Coronary artery (tissue), 2 donors: ENCODE measurements around the gene MBP.

Experiments
- DNase-seq: peaks from one replicate; pipeline ENCODE4 v3.0.0-alpha.2; 2017; ENCODE audit warnings: low spot score
- H3K27ac ChIP-seq, 2 donors: fragments of 200-600 bp; sonication (generic); one replicate each; pipeline ENCODE4 v1.5.1; 2016 to 2019
- H3K4me3 ChIP-seq: fragments of 200-600 bp; sonication (generic); 2 replicates; pipeline ENCODE4 v1.5.1; 2016; ENCODE audit warnings: mild to moderate bottlenecking, moderate library complexity
- TF ChIP-seq, protein P1 (sequence below): fragments of 200-600 bp; sonication (generic); IDR thresholded peaks from one replicate; pipeline ENCODE4 v1.5.1; 2019; ENCODE audit warnings: antibody characterized with exemption

The MBP gene

DNA sequence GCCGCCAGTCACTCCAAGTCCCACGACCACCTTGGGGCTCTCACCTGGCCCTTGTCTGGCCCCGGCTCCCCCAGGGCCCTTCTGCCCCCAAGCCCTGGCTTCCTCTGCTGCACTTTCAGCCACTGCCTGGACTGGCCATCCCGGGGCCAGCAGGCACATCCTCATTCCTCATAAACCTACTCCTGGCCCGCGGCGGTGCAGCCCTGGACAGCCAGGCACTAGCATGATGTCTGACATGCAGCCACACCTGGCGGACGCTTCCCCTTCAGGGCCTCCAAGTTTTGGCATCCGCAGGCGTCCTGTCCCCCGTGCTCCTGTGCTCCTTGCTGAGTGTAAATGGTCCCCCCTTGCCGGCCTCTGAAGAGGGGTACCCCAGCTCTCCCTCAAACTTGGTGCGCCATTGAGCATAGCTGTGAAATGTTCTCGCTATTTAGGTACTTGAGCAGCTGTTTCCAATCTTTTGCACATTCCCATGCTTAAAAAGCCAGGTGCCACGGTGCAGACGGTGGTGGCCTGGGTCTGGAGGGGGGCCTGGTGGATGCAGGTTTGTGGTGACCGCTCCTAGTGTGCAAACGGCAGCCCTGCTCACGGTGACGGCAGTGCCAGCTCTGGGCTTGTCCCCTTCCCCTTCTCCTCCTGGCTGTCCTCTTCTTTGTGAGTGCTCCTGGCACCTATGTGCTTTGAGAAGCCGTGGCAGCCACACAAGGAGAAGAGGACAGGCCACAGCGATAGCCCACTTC is 123.8 kb downstream of the MBP start:
- H3K27ac ChIP-seq = no peak overlapping the region
- DNase-seq = peak; percentile 69
- no peak overlapping the region for H3K4me3 ChIP-seq
- TF ChIP-seq, protein P1, sequence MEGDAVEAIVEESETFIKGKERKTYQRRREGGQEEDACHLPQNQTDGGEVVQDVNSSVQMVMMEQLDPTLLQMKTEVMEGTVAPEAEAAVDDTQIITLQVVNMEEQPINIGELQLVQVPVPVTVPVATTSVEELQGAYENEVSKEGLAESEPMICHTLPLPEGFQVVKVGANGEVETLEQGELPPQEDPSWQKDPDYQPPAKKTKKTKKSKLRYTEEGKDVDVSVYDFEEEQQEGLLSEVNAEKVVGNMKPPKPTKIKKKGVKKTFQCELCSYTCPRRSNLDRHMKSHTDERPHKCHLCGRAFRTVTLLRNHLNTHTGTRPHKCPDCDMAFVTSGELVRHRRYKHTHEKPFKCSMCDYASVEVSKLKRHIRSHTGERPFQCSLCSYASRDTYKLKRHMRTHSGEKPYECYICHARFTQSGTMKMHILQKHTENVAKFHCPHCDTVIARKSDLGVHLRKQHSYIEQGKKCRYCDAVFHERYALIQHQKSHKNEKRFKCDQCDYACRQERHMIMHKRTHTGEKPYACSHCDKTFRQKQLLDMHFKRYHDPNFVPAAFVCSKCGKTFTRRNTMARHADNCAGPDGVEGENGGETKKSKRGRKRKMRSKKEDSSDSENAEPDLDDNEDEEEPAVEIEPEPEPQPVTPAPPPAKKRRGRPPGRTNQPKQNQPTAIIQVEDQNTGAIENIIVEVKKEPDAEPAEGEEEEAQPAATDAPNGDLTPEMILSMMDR = no peak

DNA sequence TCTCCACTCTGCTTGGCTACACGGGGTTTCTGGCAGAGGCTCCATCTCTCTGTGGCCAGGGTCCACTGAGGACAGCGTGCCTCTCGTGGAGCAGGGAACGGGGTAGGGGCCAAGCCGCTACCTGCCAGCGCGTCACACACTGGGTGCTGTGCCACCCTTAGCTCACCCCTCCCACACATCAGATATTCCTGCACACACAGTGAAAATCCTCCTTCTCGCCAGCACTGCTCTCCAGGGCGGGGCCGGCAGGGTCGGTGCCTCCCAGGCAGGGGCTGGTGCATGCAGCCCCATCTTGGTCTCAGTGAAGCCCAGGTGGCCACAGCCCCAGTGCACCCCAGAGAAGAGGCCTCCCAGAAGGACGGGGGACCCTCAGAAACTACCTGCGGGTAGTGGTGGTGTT is 124.6 kb downstream of the MBP start:
- TF ChIP-seq, protein P1 = no peak
- no peak for DNase-seq
- Histone ChIP-seq H3K4me3 (no peak overlapping the region), H3K27ac (no peak overlapping the region)

DNA sequence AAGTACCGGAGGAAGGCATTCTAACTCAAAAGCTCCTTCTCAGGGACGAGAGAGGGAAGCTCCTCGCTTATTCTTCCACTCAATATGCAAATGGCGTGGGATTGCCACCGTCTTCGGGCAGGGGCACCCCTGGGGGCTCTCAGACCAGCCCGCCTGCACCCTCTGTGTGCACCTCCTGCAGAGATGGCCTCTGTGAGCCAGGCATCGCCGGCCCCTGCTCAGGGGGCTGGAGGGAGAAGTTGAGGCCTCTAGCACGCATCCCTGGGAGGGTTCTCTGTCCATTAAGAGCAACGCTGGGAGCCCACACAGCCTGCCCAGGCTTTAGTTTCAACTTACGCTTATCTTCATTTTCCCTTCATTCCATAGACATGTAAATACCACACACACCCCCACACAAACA is 125.3 kb downstream of the MBP start:
- DNase-seq = no peak
- TF ChIP-seq, protein P1 = no peak
- H3K27ac ChIP-seq = peak overlapping the region in 1 of 2 donors; percentile 71

DNA sequence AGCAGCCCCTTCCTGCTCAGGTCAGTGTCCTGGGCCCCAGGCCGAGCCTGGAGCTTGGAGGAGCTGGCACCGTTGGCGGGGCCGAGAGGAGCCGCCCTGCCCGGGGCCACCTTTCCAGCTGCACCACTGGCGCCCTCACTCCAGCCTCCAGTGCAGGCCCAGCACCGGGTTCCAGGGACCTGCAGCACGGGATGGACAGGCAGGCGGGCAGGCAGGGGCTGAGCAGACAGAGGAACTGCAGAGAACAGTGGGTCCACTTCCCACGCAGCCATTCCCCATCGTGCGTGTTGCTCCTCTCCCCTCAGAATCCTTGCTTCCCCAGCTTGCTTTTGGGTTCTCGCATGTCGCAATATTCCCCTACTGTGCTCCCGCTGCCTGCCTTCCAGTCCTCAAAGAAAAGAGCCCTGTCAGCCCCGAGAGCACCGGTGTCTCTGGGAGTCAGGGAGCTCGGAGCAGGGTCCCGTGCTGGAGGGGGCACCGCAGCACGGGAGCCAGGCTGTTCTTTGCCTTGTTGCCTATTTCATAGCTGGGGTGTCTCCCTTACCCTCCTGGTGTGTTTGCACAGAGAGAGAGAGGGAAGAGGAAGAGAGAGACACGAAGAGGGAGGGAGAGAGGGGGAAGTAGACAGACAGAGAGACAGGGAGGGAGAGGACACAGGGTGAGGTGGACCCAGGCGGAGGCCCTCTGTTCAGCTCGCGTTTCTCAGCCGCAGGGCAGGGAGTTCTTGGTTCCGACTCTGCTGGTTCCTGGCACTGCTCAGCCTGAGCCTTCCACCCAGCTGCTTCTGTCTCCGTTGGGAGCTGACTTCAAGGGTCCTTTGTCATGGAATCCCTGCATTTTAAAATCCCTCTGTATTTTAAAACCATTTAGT is 126.0 kb downstream of the MBP start:
- Histone ChIP-seq H3K27ac (peak overlapping the region; percentile 10 to 71), H3K4me3 (no peak overlapping the region)
- DNase-seq = peak; percentile 69
- TF ChIP-seq, protein P1 = no peak

More for the DNA sequence above, 125.3 kb downstream of the MBP start:
- H3K4me3 ChIP-seq = no peak overlapping the region

DNA sequence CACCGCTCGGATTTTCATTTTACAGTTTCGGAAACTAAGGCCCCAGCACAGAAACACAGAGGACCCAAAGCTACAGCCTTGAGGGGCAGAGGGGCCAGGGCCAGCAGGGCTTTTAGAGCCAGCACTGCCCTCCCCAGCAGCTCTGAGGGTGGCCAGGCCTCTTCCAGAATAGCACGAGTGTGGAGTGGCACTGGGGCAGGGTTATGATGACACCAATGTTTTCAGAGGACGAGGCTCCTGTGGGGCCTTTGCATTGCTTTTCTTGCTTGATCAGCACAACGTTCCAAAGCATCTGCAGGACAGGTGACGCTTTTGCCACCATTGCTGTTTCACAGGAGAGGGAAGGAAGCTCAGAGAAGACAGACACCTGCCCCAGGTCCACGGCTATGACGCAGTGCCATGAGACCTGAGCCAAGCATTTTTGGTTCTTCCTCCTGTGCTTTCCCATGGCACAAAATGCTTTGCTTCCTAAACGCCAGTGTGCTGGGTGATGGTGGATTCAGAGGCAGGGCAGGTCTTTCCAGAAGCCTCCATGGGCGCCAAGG is 126.9 kb downstream of the MBP start:
- TF ChIP-seq, protein P1 = no peak
- no peak overlapping the region for H3K4me3 ChIP-seq
- no peak for DNase-seq
- peak overlapping the region; percentile 10 to 71 for H3K27ac ChIP-seq

DNA sequence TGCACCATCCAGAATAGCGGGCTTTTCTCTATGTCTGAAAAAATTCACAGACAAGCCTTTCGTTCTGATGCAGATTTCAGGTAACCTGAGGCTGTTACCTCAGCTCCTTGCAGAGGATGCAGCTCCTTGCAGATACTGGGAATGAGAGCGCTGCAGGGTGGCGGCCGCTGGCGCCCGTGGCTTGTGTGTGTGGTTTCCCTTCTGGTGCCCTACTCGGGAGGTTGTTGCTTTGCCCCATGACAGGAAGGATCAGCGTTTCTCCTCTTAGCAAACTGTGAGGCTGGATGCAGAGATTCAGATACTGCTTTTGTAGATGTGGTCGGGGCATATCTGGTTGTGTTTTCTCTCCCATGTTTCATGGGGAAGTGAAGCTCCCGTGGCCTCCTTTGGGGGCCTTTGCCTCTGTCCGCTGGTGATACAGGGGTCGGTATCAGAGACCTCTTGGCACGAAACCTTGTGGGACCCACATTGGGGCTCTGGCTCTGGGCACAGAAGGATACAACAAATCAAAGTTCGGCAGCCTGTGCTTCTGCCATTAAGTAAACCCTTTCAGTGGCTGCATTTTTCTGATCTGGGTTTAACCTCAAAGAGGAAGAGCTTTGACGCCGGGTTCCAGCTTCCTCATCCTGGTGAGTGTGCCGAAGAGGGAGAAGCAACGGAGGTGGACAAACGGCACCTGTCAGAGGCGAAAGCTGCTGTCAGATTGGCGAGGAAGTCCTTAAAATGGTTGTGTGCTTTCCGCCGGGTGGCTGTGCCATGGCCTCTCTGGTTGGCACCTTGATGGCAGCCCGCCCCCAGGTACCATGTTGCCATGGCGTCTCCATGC is 127.8 kb downstream of the MBP start:
- DNase-seq = no peak
- TF ChIP-seq, protein P1 = no peak
- peak overlapping the region in 1 of 2 donors; percentile 71 for H3K27ac ChIP-seq
- no peak overlapping the region for H3K4me3 ChIP-seq
